Measurements from ENCODE around the gene RPS6KA2.
"Not testable (repeated sequence)": the region's sequence is repeated elsewhere in the genome, so short reads cannot be mapped to it uniquely, and the experiment has no call there.

Gene RPS6KA2

DNA sequence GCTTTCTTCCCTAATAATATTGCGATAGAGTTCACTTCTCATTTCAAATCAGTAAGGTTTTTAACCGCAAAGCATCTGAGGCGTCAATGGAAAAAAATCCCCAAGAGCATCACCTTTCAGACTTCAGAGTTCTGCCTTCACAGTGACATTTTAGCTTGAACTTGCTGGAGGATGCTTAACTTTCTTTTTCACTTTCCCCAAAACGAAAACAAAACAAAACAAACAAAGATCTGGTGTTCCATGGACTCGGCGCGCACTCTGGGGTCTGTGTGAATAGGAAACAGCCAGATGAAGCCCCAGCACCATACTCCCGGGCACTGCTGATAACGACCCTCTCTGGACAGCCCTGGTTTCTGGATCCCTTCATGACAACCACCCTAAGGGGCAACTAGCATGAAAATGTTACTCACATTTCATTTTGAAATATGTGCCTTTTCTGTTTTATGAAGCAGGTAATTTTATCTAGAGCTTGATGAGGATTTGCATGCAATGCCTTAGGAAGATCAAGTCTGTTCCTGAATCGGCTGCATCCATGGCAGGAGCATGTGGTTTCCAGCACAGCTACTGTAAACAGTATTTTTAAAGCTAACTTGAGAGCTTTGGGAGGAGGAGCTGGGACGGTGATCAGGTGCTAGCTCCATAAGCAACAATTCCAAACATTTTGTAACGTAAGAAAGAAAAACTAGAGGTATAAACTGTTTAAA is 85.0 kb downstream of the RPS6KA2 start:
- ChIA-PET CTCF (no interaction called here), POLR2A (interaction anchor here (0.9 kb wide), 1 partner anchor 85 kb away, joined by 3 read pairs; the partner anchor contains the start of gene RPS6KA2)
- no peak overlapping the region for H3K4me3 ChIP-seq (ENCODE audit: low read depth, low read length)
- TF ChIP-seq, protein P1, sequence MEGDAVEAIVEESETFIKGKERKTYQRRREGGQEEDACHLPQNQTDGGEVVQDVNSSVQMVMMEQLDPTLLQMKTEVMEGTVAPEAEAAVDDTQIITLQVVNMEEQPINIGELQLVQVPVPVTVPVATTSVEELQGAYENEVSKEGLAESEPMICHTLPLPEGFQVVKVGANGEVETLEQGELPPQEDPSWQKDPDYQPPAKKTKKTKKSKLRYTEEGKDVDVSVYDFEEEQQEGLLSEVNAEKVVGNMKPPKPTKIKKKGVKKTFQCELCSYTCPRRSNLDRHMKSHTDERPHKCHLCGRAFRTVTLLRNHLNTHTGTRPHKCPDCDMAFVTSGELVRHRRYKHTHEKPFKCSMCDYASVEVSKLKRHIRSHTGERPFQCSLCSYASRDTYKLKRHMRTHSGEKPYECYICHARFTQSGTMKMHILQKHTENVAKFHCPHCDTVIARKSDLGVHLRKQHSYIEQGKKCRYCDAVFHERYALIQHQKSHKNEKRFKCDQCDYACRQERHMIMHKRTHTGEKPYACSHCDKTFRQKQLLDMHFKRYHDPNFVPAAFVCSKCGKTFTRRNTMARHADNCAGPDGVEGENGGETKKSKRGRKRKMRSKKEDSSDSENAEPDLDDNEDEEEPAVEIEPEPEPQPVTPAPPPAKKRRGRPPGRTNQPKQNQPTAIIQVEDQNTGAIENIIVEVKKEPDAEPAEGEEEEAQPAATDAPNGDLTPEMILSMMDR (IDR thresholded peaks at IDR 0.05; ENCODE audit: insufficient read depth, low read length, missing control alignments): no peak
- no peak for DNase-seq (ENCODE audit: low read depth, low spot score)

DNA sequence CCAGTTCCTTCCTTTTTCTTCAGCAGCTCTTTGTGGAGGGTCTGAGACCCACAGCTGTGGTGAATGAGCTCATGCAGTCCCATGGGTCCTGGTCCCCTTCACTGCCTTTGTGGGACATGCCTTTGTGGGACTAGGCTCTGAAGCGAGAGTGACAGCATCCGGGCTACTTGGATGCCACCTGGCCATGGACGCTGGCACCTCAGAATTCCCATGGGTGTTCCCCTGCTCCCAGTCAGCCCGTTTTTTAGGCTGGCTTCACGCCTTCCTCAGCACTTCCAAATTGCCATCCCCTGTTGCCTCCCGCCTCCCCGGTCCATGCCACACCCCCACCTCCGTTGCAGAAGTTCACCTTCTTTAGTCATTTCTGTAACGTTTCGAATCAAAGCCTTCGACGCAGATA is 85.7 kb downstream of the RPS6KA2 start:
- DNase-seq (ENCODE audit: low read depth, low spot score): no peak
- TF ChIP-seq, protein P1 (IDR thresholded peaks at IDR 0.05; ENCODE audit: insufficient read depth, low read length, missing control alignments): no peak
- no peak overlapping the region for H3K4me3 ChIP-seq (ENCODE audit: low read depth, low read length)
- ChIA-PET CTCF (no interaction called here), POLR2A (no interaction called here)

- no peak for DNase-seq (ENCODE audit: low read depth, low spot score)
- ChIA-PET CTCF (no interaction called here), POLR2A (no interaction called here)
- H3K4me3 ChIP-seq (ENCODE audit: low read depth, low read length): no peak overlapping the region
- TF ChIP-seq, protein P1 (IDR thresholded peaks at IDR 0.05; ENCODE audit: insufficient read depth, low read length, missing control alignments): no peak
Observed at GRCh38 chr6:166540631-166541331, 86.3 kb downstream of the RPS6KA2 start.

- ChIA-PET CTCF (no interaction called here), POLR2A (no interaction called here)
- TF ChIP-seq, protein P1 (IDR thresholded peaks at IDR 0.05; ENCODE audit: insufficient read depth, low read length, missing control alignments): no peak
Observed at GRCh38 chr6:166539543-166539942, 87.5 kb downstream of the RPS6KA2 start.

DNA sequence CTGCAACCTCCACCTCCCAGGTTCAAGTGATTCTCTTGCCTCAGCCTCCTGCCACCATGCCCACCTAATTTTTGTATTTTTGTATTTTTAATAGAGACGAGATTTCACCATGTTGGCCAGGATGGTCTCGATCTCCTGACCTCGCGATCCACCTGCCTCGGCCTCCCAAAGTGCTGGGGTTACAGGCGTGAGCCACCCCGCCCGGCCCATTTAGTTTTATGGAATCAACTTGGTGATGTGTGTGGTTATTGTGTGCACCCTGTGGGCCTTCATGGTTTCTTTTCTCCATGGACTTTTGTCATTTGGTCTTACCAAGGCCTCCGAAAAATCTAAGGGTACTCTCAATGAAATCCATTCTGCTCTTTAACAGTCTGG is 88.1 kb downstream of the RPS6KA2 start:
- CTCF ChIA-PET: not testable (repeated sequence)

More at GRCh38 chr6:166539543-166539942, 87.5 kb downstream of the RPS6KA2 start:
- no peak for DNase-seq (ENCODE audit: low read depth, low spot score)
- no peak overlapping the region for H3K4me3 ChIP-seq (ENCODE audit: low read depth, low read length)

GRCh38 chr6:166538297-166539010 is 88.6 kb downstream of the RPS6KA2 start:
- H3K4me3 ChIP-seq (ENCODE audit: low read depth, low read length): no peak overlapping the region
- DNase-seq (ENCODE audit: low read depth, low spot score): no peak
- CTCF ChIA-PET: no interaction called here
- TF ChIP-seq, protein P1 (IDR thresholded peaks at IDR 0.05; ENCODE audit: insufficient read depth, low read length, missing control alignments): no peak
- POLR2A ChIA-PET: no interaction called here

More for the DNA sequence above, 88.1 kb downstream of the RPS6KA2 start:
- POLR2A ChIA-PET; DNase-seq (ENCODE audit: low read depth, low spot score); H3K4me3 ChIP-seq (ENCODE audit: low read depth, low read length): not testable (repeated sequence)

Measured in AG04449 (cell line).